Measurements from ENCODE around the gene KIF2A.

The KIF2A gene

DNA sequence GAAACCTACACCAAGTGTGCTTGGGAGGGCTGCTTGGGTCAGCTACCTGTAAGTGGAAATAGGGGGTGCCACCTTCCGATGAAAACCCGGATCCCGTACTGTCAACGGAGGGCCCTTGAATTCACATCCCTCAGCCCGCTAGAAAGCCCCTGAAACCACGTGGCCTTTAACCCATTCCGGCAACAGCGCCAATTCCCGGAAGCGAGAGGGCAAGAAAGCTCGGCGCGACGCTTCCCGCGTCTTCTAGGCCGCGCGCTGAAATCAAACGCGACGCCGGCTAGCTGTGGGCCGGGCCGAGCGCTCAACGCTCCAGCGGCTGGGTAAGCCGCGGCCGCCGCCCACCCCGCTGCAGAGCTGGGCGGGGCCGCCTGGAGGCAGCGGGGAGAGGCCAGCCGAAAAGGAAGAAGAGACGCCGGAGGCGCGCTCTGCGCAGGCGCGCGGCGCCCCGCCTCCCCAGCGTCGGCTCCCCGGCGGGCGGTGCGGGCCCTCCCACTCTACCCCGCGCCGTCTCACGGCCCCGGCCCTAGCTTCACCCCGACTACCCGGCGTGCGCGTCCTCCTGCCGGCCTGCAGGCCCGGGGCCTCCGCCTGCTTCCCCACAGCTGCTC is at the start of gene KIF2A:
TSS of gene KIF2A (plus strand) at position 492 of the 608 bp plus-strand sequence. CDS start 267 bp downstream, outside the sequence.
- DNase-seq (ENCODE audit: low read depth) = peak; percentile 97
- TF ChIP-seq, protein P1, sequence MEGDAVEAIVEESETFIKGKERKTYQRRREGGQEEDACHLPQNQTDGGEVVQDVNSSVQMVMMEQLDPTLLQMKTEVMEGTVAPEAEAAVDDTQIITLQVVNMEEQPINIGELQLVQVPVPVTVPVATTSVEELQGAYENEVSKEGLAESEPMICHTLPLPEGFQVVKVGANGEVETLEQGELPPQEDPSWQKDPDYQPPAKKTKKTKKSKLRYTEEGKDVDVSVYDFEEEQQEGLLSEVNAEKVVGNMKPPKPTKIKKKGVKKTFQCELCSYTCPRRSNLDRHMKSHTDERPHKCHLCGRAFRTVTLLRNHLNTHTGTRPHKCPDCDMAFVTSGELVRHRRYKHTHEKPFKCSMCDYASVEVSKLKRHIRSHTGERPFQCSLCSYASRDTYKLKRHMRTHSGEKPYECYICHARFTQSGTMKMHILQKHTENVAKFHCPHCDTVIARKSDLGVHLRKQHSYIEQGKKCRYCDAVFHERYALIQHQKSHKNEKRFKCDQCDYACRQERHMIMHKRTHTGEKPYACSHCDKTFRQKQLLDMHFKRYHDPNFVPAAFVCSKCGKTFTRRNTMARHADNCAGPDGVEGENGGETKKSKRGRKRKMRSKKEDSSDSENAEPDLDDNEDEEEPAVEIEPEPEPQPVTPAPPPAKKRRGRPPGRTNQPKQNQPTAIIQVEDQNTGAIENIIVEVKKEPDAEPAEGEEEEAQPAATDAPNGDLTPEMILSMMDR (IDR thresholded peaks at IDR 0.05; ENCODE audit: low read depth, low read length) = no peak
- TF ChIP-seq POLR2A (IDR thresholded peaks at IDR 0.05; ENCODE audit: extremely low read depth, insufficient read length) = peak; percentile 48
- peak; percentile 97 for TF ChIP-seq MYC (IDR thresholded peaks at IDR 0.05; ENCODE audit: low read depth, low read length)
- TF ChIP-seq, protein P2, sequence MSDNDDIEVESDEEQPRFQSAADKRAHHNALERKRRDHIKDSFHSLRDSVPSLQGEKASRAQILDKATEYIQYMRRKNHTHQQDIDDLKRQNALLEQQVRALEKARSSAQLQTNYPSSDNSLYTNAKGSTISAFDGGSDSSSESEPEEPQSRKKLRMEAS (IDR thresholded peaks at IDR 0.05; ENCODE audit: low read depth, low read length) = peak; percentile 99
- H3K4me3 ChIP-seq (ENCODE audit: low read depth, low read length) = peak within 1 kb of the TSS; percentile 68

DNA sequence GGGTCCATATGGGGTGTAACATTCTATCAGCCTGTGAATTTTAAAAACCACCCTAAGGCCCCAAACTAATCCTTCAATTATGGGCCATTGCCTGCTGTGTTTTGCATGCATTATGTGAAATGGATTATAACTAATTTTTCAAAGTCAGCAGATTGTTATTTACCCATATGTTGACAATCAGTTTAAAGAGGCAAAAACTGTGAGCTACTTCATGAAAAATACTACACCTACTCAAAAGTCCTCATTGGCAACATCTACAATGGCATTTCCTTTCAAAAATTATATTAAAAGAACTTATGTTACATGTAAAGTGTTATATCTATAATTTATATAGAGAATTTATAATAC is 49.0 kb upstream of the KIF2A start:
- DNase-seq (ENCODE audit: low read depth) = no peak
- TF ChIP-seq POLR2A (IDR thresholded peaks at IDR 0.05; ENCODE audit: extremely low read depth, insufficient read length) = no peak
- TF ChIP-seq MYC (IDR thresholded peaks at IDR 0.05; ENCODE audit: low read depth, low read length) = no peak
- TF ChIP-seq, protein P2 (IDR thresholded peaks at IDR 0.05; ENCODE audit: low read depth, low read length) = no peak
- TF ChIP-seq, protein P1 (IDR thresholded peaks at IDR 0.05; ENCODE audit: low read depth, low read length) = no peak
- no peak overlapping the region for H3K4me3 ChIP-seq (ENCODE audit: low read depth, low read length)

DNA sequence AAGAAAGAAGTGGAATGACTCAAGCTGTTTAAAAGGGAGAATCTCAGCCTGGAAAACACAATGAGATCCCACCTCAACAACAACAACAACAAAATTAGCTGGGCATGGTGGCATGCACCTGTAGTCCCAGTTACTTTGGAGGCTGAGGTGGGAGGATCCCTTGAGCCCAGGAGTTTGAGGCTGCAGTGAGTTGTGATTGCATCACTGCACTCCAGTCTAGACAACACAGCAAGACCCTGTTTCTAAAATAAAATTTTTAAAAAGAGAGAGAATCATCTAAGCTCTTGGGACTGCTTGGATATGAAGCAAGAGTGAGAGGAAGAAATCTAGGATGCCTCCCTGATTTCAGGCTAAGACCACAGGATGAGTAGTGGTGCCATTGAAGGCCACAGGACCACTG is 47.4 kb upstream of the KIF2A start:
- DNase-seq (ENCODE audit: low read depth) = no peak

DNA sequence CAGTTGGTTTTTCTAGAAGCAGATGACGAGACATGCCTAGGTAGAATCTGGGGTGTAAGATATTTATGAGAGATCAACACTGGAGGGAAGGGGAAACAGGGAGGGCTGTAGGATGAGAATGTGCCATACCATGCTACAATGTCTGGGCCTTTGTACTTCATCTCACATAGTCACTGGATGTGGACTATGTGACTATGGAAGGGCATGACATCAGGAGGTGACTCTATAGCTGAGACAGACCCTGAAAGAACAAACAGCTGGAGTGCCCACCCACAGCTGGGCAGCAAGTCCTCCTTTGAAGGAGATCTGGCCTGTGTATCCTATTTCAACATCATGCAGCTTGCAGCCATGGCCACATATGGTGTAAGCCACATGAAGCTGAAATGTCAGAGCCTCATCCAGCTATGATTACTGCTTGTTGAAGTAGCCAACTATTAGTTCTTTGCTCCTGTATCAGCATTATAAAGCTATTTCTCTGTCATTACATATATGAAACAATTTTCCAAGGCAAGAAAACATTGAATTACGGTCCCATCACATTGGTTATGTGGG is 46.2 kb upstream of the KIF2A start:
- DNase-seq (ENCODE audit: low read depth) = peak; percentile 5
- TF ChIP-seq MYC (IDR thresholded peaks at IDR 0.05; ENCODE audit: low read depth, low read length) = no peak
- TF ChIP-seq POLR2A (IDR thresholded peaks at IDR 0.05; ENCODE audit: extremely low read depth, insufficient read length) = no peak
- TF ChIP-seq, protein P2 (IDR thresholded peaks at IDR 0.05; ENCODE audit: low read depth, low read length) = no peak
- TF ChIP-seq, protein P1 (IDR thresholded peaks at IDR 0.05; ENCODE audit: low read depth, low read length) = no peak
- H3K4me3 ChIP-seq (ENCODE audit: low read depth, low read length) = no peak overlapping the region

More for the DNA sequence above, 47.4 kb upstream of the KIF2A start:
- TF ChIP-seq MYC (IDR thresholded peaks at IDR 0.05; ENCODE audit: low read depth, low read length) (no peak), POLR2A (IDR thresholded peaks at IDR 0.05; ENCODE audit: extremely low read depth, insufficient read length) (no peak)
- TF ChIP-seq, protein P2 (IDR thresholded peaks at IDR 0.05; ENCODE audit: low read depth, low read length) = no peak
- no peak overlapping the region for H3K4me3 ChIP-seq (ENCODE audit: low read depth, low read length)

DNA sequence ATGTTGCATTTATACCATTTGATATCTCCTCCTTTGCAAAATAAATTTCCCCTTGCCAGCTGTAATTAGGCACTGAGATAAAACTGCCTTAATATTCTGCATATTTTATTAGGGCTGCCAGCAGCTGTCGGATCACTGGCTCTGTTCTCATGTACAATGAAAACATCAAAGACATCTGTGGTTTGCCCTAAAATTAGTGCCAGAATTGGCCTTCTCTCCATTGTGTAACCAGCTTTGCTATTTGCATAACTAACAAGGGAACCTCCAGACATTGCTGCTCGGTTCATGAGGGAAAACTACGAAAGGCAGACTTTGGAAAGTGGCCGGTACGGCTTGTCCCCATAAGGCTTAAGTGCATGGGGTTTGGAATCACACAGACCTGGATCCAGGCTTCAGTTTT is 45.5 kb upstream of the KIF2A start:
- H3K4me3 ChIP-seq (ENCODE audit: low read depth, low read length) = no peak overlapping the region
- TF ChIP-seq MYC (IDR thresholded peaks at IDR 0.05; ENCODE audit: low read depth, low read length) (no peak), POLR2A (IDR thresholded peaks at IDR 0.05; ENCODE audit: extremely low read depth, insufficient read length) (no peak)
- TF ChIP-seq, protein P2 (IDR thresholded peaks at IDR 0.05; ENCODE audit: low read depth, low read length) = no peak
- TF ChIP-seq, protein P1 (IDR thresholded peaks at IDR 0.05; ENCODE audit: low read depth, low read length) = no peak
- no peak for DNase-seq (ENCODE audit: low read depth)

DNA sequence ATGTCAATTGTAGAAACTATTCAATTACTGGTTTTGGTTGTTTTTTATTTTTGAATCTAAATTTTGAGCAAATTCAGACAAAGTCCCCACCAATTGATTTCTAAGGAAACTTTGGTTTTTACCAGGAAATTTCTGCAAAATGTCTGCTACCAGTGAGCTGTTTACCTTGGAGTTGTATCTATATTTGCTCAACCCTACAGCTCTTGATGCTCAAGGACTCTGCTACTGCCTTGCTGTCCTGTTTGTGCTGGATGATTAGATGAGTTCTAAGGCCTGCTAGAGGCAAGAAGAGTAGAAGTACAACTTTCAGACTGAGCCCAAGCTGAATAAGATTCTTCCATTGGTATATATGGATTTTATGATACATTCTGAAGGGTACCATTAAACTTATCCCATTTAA is 42.6 kb upstream of the KIF2A start:
- TF ChIP-seq, protein P1 (IDR thresholded peaks at IDR 0.05; ENCODE audit: low read depth, low read length) = no peak
- TF ChIP-seq MYC (IDR thresholded peaks at IDR 0.05; ENCODE audit: low read depth, low read length) (no peak), POLR2A (IDR thresholded peaks at IDR 0.05; ENCODE audit: extremely low read depth, insufficient read length) (no peak)
- TF ChIP-seq, protein P2 (IDR thresholded peaks at IDR 0.05; ENCODE audit: low read depth, low read length) = no peak
- no peak overlapping the region for H3K4me3 ChIP-seq (ENCODE audit: low read depth, low read length)
- DNase-seq (ENCODE audit: low read depth) = no peak
